Stimulated activated CD8-positive, alpha-beta memory T cell treated with anti-CD3 and anti-CD28 coated beads, Interleukin-7, amount 100 ng/mL, for 1 hour (primary cell): ENCODE data around the gene RPL29.

Source experiments
- DNase-seq, 2 donors: peaks; one replicate each; pipeline ENCODE4 v3.0.0-alpha.2; 2020; ENCODE audit warnings: low read depth in 2 of 2

Gene RPL29

DNA sequence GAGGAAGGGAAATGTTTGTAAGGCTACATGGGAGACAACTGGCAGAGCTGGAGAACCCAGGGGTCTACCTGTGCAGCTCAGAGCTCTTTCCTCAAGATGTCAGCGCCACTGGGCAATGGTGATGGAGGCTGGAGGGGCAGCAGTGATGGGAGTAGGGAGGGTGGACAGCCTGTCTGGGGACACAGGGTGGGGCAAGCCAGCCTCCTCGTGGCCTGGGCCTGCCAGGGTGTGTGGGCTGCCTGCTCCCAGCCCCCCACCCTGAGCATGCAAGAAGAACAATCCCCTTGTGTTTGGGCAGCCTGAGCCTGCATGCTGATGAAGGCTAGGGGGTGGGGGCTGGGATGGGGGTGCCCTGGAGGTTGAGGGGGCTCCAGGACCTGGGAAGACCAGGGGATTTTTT is 29.7 kb downstream of the RPL29 start:
- no peak for DNase-seq

DNA sequence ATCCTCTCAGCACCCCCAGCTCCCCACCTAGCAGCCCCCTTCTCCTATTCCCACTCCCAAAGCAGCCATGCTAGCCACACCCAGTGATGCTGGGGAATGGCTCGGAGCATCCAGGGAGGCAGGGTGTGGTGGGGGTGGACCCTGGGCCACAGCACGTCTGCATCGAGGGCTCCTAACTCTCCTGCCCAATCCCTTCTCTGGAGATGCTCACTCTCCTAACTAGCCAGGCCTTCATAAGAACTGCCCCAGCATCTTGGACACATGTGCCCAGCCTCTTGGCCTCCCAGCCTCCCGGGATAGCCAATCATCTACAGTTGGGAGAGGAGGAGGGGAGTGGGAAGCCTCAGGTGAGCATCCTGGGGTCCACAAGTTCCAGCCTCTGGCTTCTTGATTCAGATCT is 31.2 kb downstream of the RPL29 start:
- DNase-seq, result no peak

- no peak for DNase-seq
Observed at GRCh38 chr3:51963951-51964451, 31.7 kb downstream of the RPL29 start.

DNA sequence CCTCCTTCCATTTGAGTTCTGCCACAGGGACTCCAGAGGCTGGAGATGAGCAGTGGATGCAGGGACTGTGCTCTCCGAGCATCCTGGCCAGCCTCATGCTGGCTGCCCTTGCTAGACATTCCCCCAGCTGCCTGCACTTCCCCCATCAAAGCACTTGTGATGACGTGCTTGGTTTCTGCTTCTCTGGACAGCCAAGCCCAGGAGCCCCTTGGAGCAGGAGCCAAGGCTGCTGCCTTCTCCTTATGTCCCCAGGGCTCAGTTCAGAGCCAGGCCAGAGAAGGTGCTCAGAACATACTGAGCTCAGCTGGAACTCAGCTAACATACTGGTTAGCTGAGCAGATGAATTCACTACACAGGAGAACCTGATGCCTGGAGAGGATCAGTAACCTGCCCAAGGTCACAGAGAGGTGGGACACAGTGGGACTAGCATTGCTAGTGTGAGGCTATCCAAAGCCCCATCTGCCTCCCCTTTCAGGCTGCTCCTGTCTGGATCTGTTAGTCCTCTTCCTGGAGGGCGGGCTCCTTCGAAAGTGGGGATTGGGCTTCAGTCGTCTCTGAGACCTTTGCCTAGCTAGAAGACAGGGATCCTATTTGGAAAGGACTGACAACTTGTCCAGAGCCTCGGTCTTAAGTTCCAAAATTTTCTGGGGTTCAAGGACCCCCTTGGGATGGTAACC is 32.7 kb downstream of the RPL29 start:
- no peak for DNase-seq

DNA sequence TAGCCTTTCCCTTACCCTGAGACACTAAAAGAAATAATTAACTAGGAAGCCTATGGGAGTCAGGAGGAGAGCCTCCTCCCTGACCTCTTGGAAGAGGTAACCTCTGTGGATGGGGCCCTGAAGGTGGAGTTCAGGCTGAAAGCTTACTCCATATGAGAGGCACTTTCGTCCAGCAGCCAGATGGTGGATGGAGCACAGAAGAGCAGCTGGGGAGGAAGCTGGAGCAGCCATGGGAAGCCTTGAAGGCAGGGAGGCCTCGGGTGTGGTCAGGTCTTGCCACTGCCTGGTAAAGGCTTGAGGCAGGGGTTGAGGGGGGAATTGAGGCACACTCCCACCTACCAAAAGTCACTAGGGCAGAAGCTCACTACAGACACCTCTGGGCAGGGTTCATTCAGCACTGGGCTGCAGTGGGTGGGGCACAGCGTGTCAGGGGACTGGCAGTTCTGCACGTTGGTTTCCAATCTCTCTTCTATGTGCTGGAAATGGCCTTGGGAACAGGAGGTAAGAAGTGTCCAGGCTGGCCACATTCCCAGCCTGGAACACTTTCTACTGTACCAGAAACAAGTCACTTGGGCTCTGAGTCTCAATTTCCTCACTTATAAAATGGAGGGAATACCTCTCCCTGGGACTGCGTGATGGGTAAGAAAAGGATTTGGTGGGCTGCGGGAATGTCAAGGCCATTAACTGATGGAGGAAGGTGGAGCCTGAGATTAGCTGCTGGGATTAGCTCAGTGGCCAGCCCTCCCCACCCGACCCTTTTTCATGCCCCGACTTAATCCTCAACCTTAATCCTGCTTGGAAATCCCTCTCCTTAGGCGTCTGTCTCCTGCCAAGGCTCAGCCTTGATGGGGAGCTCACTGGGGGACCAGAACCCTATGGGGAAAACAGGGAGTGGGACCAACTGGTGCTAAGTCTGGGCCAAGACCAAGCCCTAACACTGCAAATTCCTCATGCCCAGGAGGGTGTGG is 33.8 kb downstream of the RPL29 start:
- DNase-seq, result no peak

DNA sequence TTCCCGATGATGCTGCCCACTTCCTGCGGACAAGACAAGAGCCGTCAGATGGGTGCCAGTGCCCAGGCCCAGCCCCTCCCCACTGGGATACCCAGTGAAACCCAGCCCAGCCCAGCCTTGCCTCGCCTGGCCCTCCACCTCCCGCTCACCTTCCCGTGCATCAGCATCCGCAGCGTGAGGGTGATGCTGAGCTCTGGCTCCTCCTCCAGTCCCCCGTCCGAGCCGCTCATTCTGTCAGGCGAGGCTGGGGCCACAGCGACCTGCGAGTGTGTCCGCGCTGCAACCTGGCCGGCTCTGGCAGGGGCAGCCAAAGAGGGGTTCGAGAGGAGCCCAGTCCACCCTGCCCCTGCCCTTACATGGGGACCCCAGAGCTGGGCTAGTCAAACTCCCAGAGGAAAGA is 34.7 kb downstream of the RPL29 start:
- no peak for DNase-seq

GRCh38 chr3:51960386-51960785 is 35.3 kb downstream of the RPL29 start:
- DNase-seq, result no peak

DNA sequence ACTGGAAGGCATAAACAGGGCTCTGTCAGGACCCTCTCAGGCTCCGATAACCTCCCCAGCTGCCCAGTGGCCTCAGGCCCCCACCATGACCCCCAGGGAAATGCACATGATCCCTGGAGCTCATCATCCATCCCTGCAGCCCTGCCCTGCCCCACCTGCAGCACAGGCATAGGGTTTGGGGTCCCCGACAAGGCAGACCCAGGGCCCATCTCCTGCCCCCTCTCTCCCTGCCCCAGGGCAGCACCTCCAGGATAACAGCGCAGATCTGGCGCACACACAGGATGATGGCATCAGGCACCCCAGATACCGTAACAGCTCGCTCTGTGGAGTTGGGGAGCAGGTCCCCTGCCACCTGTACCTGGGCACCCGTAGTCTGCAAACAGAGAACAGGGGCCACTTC is 36.0 kb downstream of the RPL29 start:
- no peak for DNase-seq

- DNase-seq, result no peak
Observed at GRCh38 chr3:51958603-51959521, 36.8 kb downstream of the RPL29 start.

GRCh38 chr3:51957520-51958205 is 38.0 kb downstream of the RPL29 start:
- DNase-seq, result no peak

DNA sequence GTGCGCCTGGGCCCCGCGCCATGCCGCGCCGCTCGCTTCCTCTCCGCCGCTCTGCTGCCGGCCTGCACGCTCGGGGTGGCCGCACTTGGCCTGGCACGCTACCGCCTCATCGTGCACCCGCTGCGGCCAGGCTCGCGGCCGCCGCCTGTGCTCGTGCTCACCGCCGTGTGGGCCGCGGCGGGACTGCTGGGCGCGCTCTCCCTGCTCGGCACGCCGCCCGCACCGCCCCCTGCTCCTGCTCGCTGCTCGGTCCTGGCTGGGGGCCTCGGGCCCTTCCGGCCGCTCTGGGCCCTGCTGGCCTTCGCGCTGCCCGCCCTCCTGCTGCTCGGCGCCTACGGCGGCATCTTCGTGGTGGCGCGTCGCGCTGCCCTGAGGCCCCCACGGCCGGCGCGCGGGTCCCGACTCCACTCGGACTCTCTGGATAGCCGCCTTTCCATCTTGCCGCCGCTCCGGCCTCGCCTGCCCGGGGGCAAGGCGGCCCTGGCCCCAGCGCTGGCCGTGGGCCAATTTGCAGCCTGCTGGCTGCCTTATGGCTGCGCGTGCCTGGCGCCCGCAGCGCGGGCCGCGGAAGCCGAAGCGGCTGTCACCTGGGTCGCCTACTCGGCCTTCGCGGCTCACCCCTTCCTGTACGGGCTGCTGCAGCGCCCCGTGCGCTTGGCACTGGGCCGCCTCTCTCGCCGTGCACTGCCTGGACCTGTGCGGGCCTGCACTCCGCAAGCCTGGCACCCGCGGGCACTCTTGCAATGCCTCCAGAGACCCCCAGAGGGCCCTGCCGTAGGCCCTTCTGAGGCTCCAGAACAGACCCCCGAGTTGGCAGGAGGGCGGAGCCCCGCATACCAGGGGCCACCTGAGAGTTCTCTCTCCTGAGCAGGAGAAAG is 39.6 kb downstream of the RPL29 start:
- DNase-seq, result no peak

DNA sequence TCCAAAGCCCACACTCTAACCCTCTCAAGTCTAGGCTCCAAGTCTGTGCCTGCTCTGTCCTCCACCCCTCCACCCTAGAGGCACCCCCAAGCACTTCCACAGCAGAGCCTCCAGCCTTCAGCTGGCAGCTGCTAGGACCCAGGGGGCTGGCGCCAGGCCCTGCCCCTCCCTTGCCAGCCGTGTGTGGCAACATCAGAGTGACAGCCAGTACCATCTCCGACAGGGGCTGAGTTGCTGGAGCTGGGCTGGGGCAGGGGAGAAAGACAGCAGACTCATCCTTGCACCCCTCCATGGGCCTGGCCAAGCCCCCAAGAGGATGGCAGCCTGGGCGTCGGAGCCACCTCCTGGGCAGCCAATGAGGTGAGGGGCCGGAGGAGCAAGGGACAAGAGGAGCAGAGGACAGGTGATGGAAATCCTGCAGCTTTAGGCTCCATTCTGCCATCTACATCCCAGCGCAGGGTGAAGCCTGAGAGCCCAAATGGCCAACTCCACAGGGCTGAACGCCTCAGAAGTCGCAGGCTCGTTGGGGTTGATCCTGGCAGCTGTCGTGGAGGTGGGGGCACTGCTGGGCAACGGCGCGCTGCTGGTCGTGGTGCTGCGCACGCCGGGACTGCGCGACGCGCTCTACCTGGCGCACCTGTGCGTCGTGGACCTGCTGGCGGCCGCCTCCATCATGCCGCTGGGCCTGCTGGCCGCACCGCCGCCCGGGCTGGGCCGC is 40.4 kb downstream of the RPL29 start, which contains the start of gene GPR62:
Gene GPR62, plus strand, starts transcription at position 207 of the 718 bp plus-strand sequence. Its CDS starts 272 bp downstream, at position 479.
- DNase-seq, result no peak

DNA sequence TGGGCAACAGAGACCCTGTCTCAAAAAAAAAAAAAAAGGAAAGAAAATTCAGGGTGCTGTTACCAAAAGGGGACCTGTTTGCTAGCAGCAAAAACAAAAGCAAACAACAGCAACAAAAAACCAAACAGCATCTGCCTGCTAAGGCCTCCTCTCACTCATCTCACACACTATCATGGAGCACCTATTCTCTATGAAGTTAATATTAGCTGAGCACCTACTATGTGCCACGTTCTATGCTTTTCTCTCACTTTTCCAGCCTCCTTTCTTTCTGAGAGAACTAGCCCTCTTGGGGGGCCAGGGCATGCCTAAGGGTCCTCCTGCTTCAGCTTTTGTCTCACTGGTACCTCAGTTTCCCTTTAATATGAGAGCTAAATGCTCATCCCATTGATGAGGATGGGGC is 41.0 kb downstream of the RPL29 start:
- no peak for DNase-seq

DNA sequence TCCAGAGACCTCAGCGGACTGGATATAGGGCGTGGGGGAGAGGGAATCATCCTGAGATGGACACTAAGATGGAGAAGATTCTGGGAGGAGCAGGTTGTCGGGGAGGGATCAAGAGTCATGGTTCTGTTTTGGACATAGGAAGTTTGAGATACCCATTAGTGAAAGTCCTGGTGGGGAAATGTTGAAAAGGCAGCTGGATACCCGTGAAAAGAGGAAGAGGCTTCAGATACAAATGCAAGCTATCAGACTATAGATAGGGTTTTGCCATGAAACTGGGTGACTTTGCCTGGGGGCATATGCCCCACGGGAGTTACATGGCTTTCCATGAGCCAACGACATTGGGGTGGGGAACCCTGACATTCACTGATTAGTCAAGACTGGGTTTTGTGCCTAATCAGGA is 41.6 kb downstream of the RPL29 start:
- DNase-seq, result no peak

- DNase-seq, result no peak
Observed at GRCh38 chr3:51953445-51953844, 42.2 kb downstream of the RPL29 start.

- no peak for DNase-seq
Observed at GRCh38 chr3:51950899-51951298, 44.8 kb downstream of the RPL29 start.

GRCh38 chr3:51949121-51949520 is 46.6 kb downstream of the RPL29 start:
- no peak for DNase-seq

GRCh38 chr3:51948016-51948580 is 47.6 kb downstream of the RPL29 start:
- DNase-seq, result no peak
